ENCODE measurements around the gene SMAD9.
A peak's percentile ranks its signal among the peaks of the same experiment; 100 is the strongest.

The SMAD9 gene

DNA sequence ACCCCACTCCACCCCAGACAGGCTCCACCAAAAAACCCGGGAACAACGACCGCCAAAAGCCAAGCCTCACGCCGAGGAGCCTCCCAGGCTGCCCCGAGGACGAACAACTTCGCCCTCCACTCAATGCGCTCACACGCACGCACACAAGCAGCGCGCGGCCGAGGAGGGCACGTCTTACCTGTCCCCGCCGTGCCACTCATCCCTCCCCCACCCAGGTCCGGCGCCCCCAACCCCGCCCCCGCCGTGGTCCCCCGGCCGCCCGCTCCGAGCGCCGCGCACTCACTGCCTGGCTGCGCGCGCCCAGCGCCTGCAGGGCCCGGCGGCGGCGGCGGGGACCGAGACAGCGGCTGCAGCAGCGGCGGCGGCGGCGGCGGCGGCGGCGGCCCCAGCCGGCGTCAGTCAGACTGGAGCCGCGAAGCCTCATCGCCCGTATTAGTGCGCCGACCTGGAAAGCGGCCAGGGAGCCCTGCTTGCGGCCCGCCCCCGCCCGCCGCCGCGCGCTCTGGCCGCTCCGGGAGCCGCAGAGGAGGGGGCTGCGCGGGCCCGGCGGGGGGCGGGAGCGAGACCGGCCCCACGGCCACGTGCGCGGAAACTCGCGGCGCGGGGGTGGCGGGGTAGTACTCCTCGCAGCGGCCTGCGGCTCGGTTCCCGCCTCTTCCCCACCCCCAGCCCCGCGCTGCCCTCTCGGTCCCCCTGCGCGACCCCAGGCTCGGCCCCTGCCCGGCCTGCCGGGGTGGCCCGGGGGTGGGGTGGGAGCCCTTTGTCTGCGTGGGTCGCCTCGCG, at the start of gene SMAD9:
Gene SMAD9 (minus strand): TSS at position 406 of the 783 bp plus-strand sequence. CDS start 40,549 bp downstream, outside the sequence.
- no peak for FAIRE-seq

- FAIRE-seq, result no peak
These were observed 46.4 kb upstream of the SMAD9 start for GRCh38 chr13:36966404-36966803.

DNA sequence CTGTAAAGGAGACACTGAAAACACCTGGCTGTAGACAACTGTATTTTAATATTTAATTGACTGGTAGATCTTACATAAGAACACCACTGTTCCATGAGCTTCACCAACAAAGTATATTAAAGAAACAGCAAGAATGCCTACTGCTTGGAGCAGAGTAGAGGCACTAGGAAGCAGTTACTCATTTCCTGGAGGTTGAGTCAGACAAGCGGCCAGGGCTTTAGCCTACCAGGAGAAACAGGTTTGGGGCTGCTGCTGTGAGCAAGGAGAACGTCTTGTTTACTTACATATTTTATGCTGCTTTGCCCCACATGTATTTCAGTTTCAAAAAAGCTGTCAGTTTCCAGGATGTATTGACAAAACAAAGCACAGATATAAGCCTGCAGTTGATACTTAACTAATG, 45.7 kb upstream of the SMAD9 start:
- no peak for FAIRE-seq

DNA sequence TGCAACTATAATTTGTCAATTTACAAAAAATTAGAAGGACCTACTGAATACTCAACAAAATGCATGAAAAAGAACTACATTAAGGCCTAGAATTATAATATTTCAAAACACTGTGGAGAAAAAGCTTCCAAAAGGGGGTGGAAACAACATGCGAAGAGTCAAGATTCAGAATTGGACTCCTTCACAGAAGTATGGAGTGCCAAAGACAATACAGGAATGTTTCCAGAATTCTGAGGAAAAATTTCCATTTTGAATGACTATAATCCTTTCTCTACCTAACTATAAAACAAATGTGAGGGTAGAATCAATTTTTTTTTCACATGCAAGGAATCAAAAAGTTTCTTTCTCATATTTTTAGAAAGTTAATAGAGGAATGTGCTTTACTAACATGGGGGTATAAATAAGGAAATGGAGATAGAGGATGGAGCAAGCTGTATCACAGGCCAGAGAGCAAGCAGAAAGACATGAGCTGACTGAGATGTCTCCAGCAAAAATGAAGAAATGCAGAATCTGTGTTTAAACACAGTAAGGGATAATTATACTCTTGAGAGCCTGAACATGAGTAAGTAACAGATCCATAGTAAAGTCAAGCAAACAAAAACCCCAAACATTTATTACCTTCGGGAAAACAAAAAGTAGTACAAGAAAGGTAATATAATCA, 39.5 kb upstream of the SMAD9 start:
- FAIRE-seq, result no peak

- no peak for FAIRE-seq
These were observed 34.5 kb upstream of the SMAD9 start for GRCh38 chr13:36954542-36954941.

- FAIRE-seq, result no peak
These were observed 30.9 kb upstream of the SMAD9 start for GRCh38 chr13:36950920-36951319.

GRCh38 chr13:36950330-36950729, 30.3 kb upstream of the SMAD9 start:
- no peak for FAIRE-seq

- no peak for FAIRE-seq
These were observed 25.0 kb upstream of the SMAD9 start for GRCh38 chr13:36945078-36945477.

DNA sequence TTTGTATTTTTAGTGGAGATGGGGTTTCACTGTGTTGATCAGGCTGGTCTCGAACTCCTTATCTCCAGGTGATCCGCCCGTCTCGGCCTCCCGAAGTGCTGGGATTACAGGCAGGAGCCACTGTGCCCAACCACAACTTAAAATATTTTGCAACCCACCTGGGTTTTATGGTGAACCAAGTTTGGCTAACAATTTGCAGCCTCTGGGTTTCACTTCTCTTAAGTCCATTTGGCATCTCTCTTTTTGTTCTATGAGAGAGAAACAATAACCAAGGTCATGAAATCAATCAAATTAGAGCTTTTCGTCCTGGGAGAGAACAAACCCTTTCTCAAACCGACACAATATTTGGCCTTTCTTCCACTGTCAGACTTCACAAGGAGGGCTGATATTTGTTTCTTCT, 5.6 kb upstream of the SMAD9 start:
- no peak for FAIRE-seq

GRCh38 chr13:36924001-36924400, 4.0 kb upstream of the SMAD9 start:
- FAIRE-seq, result no peak

DNA sequence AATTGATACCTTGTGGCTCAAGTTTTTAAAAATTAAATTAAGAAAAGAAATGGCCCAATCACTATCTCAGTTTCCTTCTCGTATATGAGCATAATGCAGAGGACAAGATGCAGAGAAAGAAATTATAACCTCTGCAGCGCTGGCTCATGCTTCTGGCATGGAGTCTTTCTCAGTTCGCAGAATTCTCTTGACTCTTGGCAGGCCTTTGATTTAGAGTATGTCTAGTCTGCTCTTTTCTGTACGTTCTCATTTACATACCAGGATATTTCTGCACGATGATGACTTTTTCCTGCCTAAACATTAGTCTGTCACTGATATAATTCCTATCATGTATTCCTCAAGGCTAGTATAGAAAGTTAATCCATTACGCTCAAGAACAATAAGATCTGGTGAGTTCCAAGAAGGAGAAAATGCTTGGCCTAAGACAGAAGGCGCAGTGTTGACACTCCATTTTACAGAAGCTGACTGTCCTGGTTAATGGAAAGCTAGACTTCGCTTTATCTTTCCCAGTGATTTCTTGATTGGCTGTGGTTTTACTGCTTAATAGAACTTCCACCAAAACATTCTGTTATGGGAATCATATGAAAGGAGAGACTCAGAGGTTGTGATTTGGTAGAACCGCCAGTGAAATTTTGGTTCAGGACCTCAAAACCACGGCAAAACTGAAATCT, 1.7 kb upstream of the SMAD9 start:
- FAIRE-seq, result no peak

DNA sequence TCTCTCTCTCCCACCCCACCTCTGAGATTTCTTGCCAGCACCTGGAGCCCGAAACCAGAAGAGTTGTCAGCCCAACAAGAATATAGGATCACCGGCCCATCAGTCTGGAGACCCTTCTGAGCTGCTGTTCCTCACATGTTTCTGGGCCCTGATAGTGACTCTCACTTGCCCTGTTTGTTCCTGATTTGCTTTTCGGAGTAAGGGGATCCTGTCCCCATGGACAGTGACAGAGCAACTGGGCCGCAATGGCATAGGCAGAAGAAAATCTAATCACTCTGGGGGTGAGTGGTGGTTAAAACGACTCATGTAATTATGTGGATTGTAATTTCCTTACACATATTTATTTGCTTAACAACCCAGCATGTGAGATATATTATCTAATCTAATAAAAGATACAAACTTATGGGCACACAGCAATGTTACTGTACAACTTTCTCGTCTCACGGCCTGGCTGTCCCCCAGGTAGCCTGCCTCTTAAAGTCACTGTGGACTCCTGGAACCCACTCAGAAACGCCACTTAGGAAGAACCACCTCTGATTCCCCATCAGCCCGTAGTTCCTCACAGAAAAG, 663 bp upstream of the SMAD9 start:
- no peak for FAIRE-seq

DNA sequence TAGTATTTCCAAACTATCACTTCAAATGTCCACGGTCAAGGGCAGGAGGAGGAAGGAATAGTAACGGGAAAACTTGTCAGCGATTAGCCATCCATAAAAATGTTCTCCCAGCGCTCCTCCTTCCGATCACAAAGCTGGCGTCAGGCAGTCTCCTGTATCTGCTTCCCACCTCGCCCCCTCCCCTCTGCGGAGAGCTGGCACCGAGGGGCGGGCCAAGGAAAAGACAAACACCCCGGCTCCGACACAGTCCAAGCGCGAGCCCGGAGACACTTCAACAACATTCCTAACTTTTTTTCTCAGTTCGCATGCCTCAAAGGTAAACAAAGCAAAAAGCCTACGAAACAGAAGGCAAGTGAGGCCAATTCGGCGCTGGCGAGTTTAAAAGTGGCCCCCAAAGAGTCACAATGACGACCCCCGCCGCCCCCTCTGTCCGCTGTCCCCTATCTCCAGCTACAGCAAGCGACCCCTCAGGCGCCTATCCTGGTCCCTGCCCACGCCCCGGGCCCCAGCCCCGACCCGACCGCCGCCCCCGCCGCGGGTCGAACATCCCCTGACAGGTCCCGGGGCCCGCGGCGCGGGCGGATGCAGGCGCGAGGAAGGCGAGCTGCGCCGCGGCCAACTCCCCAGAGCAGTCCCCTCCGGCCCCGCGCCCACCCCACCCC, 736 bp downstream of the SMAD9 start:
- no peak for FAIRE-seq

- FAIRE-seq, result no peak
These were observed 1.5 kb downstream of the SMAD9 start for GRCh38 chr13:36918246-36919131.

GRCh38 chr13:36917311-36917710, 2.7 kb downstream of the SMAD9 start:
- no peak for FAIRE-seq

- no peak for FAIRE-seq
These were observed 4.0 kb downstream of the SMAD9 start for GRCh38 chr13:36915896-36916640.

GRCh38 chr13:36915106-36915505, 4.9 kb downstream of the SMAD9 start:
- FAIRE-seq, result no peak

- no peak for FAIRE-seq
These were observed 5.4 kb downstream of the SMAD9 start for GRCh38 chr13:36914648-36915047.

DNA sequence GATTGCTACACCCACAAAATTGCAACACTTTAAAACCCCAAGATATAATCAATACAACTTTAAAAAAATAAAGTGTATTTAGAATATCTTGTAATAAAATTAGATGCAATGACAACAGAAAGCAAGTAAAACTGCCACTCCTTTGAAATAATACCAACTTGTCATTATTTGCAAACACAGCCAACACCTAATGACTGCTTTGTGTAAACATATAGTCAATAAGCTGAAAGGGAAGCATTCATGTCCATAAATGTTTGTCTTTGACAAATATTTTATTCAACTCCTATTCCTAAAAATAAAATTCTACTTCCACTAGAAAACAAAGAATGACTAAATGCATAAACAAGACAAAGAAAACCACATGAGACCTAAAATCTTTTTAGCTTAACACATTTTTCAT, 6.6 kb downstream of the SMAD9 start:
- FAIRE-seq, result no peak

DNA sequence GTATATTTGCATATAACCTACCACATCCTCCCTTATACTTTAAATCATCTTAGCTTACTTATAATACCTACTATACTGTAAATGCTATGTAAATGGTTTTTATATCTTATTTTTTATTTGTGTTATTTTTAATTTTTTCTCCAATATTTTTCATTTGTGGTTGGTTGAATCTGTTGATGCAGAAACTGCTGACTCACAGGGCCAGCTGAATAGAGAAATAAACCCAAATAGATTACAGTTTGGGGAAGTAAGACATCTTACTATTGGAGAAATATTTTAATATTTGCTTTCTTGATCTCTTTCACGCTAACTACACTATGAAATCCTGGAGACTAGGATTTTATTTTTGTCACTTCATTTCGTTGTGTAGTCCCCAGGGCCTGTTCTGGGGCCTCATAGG, 7.1 kb downstream of the SMAD9 start:
- peak; percentile 52 for FAIRE-seq

GRCh38 chr13:36912369-36912768, 7.7 kb downstream of the SMAD9 start:
- no peak for FAIRE-seq
